ENCODE data around the gene SMOC2. TPM values are rescaled to one million over a fixed set of nuclear protein-coding genes. Genes with fewer than 3 reads are reported as not detected.

Gene SMOC2
- total and polyA plus RNA-seq, 2 experiments from 2014 or later: 51.0 to 88.7 TPM

- Histone ChIP-seq H3K9me2 (replicated peaks; ENCODE audit: insufficient read depth) (no peaks in the 10 kb centered on the region), H3K4me1 (ENCODE audit: insufficient read depth) (no peaks in the 10 kb centered on the region), H3K36me3 (replicated peaks; ENCODE audit: insufficient read depth, low read depth) (no peaks in the 10 kb centered on the region), H3K27ac (no peak overlapping the region), H4K20me1 (ENCODE audit: insufficient read depth, poor library complexity, severe bottlenecking) (no peaks in the 10 kb centered on the region), H3K4me2 (no peak overlapping the region), H3K9me3 (ENCODE audit: low read depth) (no peaks in the 10 kb centered on the region), H3K4me3 (no peak overlapping the region), H3K79me2 (no peaks in the 10 kb centered on the region), H2AFZ (no peak overlapping the region), H3K27me3 (no peaks in the 10 kb centered on the region)
- no peak for DNase-seq (ENCODE audit: low spot score)
- no peak for TF ChIP-seq CTCF (IDR thresholded peaks at IDR 0.05; ENCODE audit: poor library complexity)
- no peak for TF ChIP-seq EZH2phosphoT487 (IDR thresholded peaks at IDR 0.05; ENCODE audit: low read depth, severe bottlenecking, unreplicated experiment)
- TF ChIP-seq EZH2 (IDR thresholded peaks at IDR 0.05; ENCODE audit: borderline replicate concordance): no peak
- WGBS (ENCODE audit: low lambda C conversion rate, missing lambda C conversion rate): 65% methylated on average over 1 of the region's 1 CpG
Measured at GRCh38 chr6:168658059-168658458, 217.1 kb downstream of the SMOC2 start.

- Histone ChIP-seq H3K27ac (no peak overlapping the region), H4K20me1 (ENCODE audit: insufficient read depth, poor library complexity, severe bottlenecking) (no peaks in the 10 kb centered on the region), H3K9me2 (replicated peaks; ENCODE audit: insufficient read depth) (no peaks in the 10 kb centered on the region), H3K9me3 (ENCODE audit: low read depth) (no peaks in the 10 kb centered on the region), H3K4me2 (no peak overlapping the region), H3K79me2 (no peaks in the 10 kb centered on the region), H3K36me3 (replicated peaks; ENCODE audit: insufficient read depth, low read depth) (no peaks in the 10 kb centered on the region), H3K4me1 (ENCODE audit: insufficient read depth) (no peaks in the 10 kb centered on the region), H2AFZ (no peak overlapping the region), H3K27me3 (peaks cover 3% of the 10 kb centered on the region), H3K4me3 (no peak overlapping the region)
- TF ChIP-seq CTCF (IDR thresholded peaks at IDR 0.05; ENCODE audit: poor library complexity): no peak
- no peak for DNase-seq (ENCODE audit: low spot score)
- WGBS (ENCODE audit: low lambda C conversion rate, missing lambda C conversion rate): 94% methylated on average over 14 of the region's 14 CpGs
Measured at GRCh38 chr6:168660400-168660945, 219.5 kb downstream of the SMOC2 start.

- H3K9me3 ChIP-seq (ENCODE audit: low read depth): no peaks in the 10 kb centered on the region
- TF ChIP-seq EZH2phosphoT487 (IDR thresholded peaks at IDR 0.05; ENCODE audit: low read depth, severe bottlenecking, unreplicated experiment): no peak
- no peak for TF ChIP-seq EZH2 (IDR thresholded peaks at IDR 0.05; ENCODE audit: borderline replicate concordance)
- no peak for TF ChIP-seq CTCF (IDR thresholded peaks at IDR 0.05; ENCODE audit: poor library complexity)
- no peaks in the 10 kb centered on the region for H4K20me1 ChIP-seq (ENCODE audit: insufficient read depth, poor library complexity, severe bottlenecking)
- H3K79me2 ChIP-seq: no peaks in the 10 kb centered on the region
- peaks cover 3% of the 10 kb centered on the region for H3K27me3 ChIP-seq
- H3K9me2 ChIP-seq (replicated peaks; ENCODE audit: insufficient read depth): no peaks in the 10 kb centered on the region
- H3K36me3 ChIP-seq (replicated peaks; ENCODE audit: insufficient read depth, low read depth): no peaks in the 10 kb centered on the region
- DNase-seq (ENCODE audit: low spot score): no peak
- H3K27ac ChIP-seq: no peak overlapping the region
- no peak overlapping the region for H3K4me3 ChIP-seq
- H3K4me2 ChIP-seq: no peak overlapping the region
- no peak overlapping the region for H2AFZ ChIP-seq
- WGBS (ENCODE audit: low lambda C conversion rate, missing lambda C conversion rate): 92% methylated on average over 17 of the region's 17 CpGs
- H3K4me1 ChIP-seq (ENCODE audit: insufficient read depth): no peaks in the 10 kb centered on the region
Measured at GRCh38 chr6:168662301-168662936, 221.4 kb downstream of the SMOC2 start.
